GM21529 (cell line): ENCODE data around the gene LNX1.

Source experiments
- ATAC-seq: cut with Tn5 transposase; IDR thresholded peaks from one replicate; pipeline ENCODE4 v1.9.1; 2021; ENCODE audit not compliant: unreplicated experiment

LNX1 gene

DNA sequence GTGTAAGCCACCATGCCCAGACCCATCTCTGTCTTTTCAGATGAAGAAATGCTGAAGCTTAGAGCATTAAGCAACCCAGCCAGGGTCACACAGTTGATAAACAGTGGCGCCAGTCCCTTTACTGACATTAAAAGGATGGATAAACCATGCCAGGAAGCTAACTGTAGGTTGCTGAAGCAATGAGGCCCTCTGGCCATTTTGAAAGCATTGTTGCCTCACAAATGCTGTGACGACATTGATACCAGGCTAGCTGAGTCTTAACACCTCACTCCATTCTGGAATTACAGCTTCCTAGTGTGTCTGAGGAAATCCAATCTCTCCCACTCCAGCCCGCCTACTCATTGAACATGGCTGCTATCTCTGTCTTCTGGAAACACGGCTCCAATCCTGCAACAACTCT lies 89.7 kb downstream of the LNX1 start:
- no peak for ATAC-seq

DNA sequence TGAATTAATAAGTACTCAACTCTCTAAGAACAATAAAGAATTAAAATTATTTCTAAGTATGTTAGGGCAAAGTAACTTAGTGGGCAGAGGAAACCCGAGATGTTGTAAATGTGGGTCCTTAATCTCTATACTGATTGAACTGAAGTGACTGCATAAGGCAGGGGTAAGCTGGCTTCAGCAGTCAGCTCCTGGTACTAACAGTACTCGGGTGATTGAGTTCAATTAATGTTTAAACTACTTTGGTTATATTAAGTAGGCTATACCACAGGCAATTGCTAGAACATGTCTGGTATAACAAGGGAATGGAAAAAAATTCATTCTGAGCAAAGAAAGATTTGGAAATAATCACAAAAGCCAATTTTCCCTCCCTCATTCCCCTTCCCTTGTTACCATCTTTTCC lies 90.7 kb downstream of the LNX1 start:
- no peak for ATAC-seq

DNA sequence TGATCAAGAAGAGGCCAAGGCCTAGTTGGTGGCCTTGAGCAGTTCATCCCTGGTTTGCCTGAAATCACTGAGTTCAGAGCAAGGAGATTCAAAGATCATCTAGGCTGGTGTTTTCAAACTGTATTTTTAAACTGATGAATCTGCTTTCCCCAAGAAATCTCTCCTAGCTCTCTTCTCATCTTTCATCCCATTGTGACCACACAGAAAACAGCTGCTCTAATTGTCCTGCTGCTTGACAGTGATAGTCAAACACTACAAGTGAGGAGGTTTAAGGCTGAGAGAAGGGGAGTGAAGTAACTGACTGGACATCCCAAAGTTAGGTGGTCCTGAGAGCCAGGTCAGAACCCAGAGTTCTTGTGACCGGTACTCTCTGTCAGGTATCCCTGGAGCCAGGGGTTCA lies 91.5 kb downstream of the LNX1 start:
- no peak for ATAC-seq

GRCh38 chr4:53498706-53499105 lies 92.6 kb downstream of the LNX1 start:
- ATAC-seq, result no peak

- ATAC-seq, result no peak
Measured at GRCh38 chr4:53497487-53498244, 93.6 kb downstream of the LNX1 start.

- ATAC-seq, result no peak
Measured at GRCh38 chr4:53494851-53495250, 96.4 kb downstream of the LNX1 start.

DNA sequence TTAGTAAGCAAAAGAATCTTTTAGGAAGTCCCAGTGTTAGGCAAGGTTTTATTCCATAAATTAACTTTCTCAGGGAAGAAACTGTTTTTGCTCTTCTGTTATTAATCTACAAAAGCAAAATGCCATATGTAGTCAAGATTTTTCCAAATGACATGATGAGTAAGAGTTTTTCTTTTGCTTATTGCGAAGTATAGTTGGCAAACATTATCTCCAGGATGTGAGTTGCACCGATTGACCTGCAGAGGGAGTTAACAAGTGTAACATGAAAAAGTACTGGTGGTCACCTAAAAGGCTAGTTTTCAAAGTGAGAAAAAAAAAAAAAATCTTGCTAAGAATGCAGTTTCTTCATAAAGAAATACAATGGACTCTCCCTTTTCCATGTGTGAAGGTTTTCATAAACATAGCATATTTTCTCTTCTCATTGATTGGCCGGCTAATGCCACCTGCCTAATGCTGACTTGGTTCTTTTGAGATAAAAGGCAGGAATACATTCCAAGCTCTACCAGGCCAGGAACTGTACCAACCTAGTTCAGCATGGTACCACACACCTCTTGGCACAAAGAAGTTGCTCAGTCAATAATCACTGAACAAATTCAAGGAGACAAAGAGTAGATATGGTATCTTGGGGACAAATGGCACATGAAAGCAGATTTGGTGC lies 100.2 kb downstream of the LNX1 start:
- ATAC-seq, result no peak

DNA sequence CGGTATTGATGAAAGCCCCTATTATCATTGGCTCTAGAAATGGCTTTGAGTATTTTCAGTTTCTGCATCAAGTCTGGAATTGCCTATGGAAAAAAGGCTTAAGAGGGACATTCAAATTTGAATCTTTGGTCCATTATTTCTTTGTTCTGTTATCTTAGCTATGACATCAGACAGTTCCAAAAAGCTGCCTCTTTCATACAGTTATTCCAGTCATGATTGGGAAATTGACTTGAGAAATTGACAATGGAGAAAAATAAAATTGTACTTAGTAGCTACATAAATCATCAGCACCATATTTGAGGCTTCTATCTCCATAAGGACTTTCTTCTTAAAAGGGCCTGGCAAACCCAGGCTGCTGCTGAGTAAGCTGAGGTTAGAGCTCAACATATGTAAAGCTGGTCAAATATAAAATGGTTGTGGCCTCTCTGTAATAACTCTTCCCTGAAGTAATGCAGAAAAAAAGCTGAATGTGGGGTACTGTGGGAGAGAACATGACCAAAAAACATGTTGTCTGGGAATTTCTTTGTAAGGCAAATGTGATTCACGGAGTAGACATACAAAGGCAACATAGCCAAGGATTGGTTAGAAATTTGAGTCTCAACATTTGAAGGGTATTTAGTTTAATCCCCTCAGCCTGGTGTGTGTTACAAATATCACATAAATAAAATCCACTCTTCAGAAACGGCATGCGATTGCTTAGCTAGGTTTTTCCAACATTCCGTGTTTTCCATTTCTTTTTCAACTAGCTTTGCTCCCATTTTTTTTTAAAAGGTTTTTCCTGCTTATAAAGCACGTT lies 100.9 kb downstream of the LNX1 start:
- ATAC-seq, result no peak

DNA sequence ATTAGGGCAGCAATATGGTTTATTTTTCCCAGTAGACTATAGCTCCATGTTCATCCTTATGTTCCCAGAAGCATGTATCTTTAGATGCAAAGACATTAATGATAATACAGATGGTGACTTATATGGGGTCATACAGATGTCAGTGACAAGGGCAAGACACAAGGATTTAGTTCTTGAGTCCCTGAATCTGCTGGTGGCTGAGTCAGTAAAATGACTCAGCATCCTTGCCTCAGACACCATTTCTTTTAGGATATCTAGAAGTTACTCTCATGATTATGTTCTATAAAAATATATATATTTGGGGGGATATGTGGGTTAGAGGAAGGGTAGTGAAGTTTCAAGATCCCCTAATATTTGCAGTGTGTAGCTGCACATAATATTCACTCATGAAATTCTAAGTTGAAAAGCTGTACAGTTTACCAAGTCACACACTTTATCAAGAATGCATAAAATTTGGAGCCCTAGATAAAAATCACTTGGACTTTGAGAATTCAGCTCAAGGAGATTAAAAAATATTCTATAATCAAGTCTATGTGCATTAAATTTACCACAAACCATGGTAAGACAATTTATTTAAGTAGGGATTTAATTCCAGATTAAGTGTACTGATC lies 101.9 kb downstream of the LNX1 start:
- no peak for ATAC-seq

- ATAC-seq, result no peak
Measured at GRCh38 chr4:53487766-53488165, 103.5 kb downstream of the LNX1 start.

GRCh38 chr4:53485658-53486040 lies 105.6 kb downstream of the LNX1 start:
- ATAC-seq, result no peak

GRCh38 chr4:53484911-53485657 lies 106.2 kb downstream of the LNX1 start:
- ATAC-seq, result no peak

DNA sequence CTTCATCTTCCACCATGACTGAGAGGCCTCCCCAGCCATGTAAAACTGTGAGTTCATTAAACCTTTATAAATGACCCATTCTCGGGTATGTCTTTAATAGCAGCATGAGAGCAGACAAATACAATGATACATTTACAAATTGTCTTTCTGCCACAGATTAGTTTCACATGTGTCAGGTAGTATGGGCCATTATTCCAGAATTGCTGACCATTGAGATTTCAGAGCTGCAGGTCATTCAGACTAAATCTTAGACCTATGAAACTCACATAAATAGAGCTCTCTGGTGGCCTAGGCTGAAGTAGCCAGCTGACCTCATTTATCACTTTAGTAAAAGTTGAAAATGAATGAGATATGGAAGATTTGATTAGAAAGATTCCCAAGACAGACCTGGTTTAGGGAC lies 108.0 kb downstream of the LNX1 start:
- ATAC-seq, result no peak

DNA sequence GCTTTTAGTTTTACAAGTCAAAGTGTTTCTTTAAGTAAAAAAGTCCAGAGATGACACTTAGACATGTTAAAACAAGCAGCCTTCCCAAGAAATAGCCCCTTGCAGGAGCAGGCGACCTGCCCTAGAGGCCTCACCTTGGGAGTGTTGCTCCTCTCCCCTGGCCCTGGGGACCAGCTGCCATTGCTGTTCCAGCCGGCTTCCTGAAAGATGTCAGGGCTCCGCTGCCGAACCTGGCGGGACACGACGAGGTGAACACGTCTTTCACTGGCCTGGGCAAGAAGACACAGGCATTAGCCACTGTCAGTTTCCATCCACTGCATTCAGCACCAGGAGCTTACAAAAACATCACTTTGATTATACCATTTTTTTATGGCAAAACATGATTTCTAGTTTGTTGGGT lies 109.7 kb downstream of the LNX1 start:
- no peak for ATAC-seq

DNA sequence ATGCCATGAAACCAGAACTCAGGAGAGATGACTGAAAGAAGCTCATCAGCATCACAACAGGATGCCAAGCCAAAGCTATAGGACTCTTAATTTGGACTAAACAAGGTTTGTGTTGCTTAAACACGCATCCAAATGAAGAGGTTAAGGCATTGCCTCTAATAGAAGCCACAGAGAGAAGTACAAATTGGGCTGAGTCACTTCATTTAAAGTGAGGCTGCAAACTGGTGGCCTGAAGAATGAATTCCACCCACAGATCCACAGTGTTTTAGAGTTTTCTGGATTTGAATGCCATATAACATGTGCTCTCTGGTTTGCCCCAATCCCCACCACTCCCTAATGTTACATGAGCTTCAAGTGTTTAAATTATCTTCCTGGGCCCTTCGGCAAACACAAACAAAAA lies 110.4 kb downstream of the LNX1 start:
- ATAC-seq, result no peak

- ATAC-seq, result no peak
Measured at GRCh38 chr4:53479736-53480525, 111.4 kb downstream of the LNX1 start.

- no peak for ATAC-seq
Measured at GRCh38 chr4:53478671-53479456, 112.4 kb downstream of the LNX1 start.

DNA sequence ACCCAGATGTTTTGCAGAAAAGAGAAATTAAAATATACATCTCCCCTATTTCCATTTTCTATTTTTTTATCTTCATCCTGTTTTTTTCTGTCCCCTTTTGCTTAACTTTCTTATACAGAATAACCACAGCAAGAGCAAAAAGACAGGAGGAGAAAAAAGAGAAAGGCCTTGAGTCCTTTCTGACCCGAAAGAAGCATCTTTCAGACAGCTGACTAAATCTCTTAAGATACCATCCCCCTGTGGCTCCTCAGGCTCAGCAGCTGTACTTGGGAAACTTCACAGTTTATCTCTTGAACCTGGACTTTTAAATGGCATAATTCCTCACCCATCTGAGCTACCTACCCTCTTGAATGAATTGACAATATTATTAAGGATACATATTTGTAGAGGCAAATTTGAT lies 113.7 kb downstream of the LNX1 start:
- no peak for ATAC-seq

DNA sequence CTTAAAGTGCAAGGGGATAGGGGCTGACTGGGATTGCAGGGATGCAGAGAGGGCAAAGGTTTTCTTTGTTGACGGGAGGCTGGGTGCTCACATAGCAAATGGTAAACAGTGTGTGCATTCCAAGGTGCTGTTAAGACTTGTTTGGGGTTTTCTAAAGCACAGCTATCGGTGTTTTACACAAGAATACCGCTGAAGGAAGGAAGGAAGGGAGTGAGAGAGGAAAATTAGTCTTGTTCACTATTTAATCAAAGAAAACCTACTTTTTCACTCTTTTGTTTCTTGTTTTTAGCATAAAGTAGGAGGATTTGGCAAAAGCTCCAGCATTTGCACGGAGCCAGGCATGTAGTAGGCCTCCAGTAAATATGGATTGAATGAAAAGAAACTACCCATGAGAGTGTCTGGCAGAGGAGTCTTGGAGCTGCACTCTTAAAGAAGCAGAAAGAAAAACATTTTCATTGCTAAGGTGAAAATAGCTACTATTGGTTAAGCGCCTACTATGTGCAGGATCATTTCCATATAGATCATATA lies 114.2 kb downstream of the LNX1 start:
- ATAC-seq, result no peak
